IPS-20b (cell line): ENCODE results near the gene DRC1.
"Not testable (repeated sequence)": the region's sequence is repeated elsewhere in the genome, so short reads cannot be mapped to it uniquely, and the experiment has no call there.

Experiments used
- H3K27ac ChIP-seq: one replicate; pipeline ENCODE4 v1.5.1; 2013; ENCODE audit warnings: low read length
- H3K27me3 ChIP-seq: 2 replicates; pipeline ENCODE4 v1.6.1; 2013; ENCODE audit warnings: mild to moderate bottlenecking, low read length, inconsistent platforms; ENCODE audit not compliant: insufficient read depth
- H3K36me3 ChIP-seq: 2 replicates; pipeline ENCODE4 v1.6.1; 2013; ENCODE audit warnings: low read depth, mild to moderate bottlenecking, inconsistent platforms, low read length, moderate library complexity; ENCODE audit not compliant: insufficient read depth
- H3K4me1 ChIP-seq: 2 replicates; pipeline ENCODE4 v1.6.1; 2013; ENCODE audit warnings: mild to moderate bottlenecking, control low read depth, inconsistent platforms, low read length, moderate library complexity; ENCODE audit not compliant: insufficient read depth
- H3K4me3 ChIP-seq: 2 replicates; pipeline ENCODE4 v1.5.1; 2013; ENCODE audit warnings: mild to moderate bottlenecking, low read length, inconsistent platforms
- H3K9ac ChIP-seq: 2 replicates; pipeline ENCODE4 v1.6.1; 2013; ENCODE audit warnings: low read depth, mild to moderate bottlenecking, inconsistent platforms, low read length, moderate library complexity
- H3K9me3 ChIP-seq: 2 replicates; pipeline ENCODE4 v1.6.1; 2013; ENCODE audit warnings: mild to moderate bottlenecking, low read depth, low read length, inconsistent platforms; ENCODE audit not compliant: insufficient read depth

DRC1 gene

DNA sequence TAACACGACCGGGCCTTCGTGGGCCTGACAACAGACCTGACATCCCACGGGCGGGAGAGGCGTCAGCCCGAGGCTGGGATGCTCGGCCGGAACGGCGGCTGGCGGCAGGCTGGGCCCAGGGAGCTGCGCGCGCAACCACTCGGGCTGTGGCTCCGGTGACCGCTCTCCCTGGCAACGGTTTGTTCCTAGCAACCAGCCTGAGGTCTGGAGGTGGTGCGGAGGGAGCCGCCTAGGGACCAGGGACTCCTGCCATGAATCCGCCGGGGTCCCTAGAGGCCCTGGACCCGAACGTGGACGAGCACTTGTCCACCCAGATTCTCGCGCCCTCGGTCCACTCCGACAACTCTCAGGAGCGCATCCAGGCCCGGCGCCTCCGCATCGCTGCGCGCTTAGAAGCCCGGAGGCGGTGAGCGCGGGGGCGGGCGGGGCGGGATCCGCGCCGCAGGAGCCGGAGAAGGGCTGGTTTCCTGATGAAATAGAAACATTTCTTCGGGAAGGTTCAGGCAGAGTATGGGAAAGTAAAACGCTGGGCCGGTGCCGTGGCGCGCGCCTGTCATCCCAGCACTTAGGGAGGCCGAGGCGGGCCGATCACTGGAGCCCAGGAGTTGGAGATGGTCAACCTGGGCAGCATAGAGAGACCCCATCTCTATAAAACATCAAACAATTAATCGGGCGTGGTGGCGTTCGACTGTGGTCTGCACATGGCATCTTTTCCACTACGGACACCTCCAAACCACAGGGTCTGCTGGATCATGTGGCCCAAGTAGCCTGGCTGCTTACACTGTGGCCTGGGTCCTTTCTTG is at the start of gene DRC1:
Gene DRC1 (plus strand): TSS at position 182 of the 803 bp plus-strand sequence. CDS start 70 bp downstream, at position 252.
- no peaks in the 10 kb centered on the region for H3K4me1 ChIP-seq
- no peaks in the 10 kb centered on the region for H3K9me3 ChIP-seq
- no peaks in the 10 kb centered on the region for H3K36me3 ChIP-seq
- peak within 1 kb of the TSS; percentile 76 for H3K4me3 ChIP-seq
- H3K27ac ChIP-seq = no peak within 1 kb of the TSS
- no peak within 1 kb of the TSS; the same call in 1 of the 2 replicates for H3K9ac ChIP-seq
- H3K27me3 ChIP-seq = peaks cover 13% of the 10 kb centered on the region; the same call in 1 of the 2 replicates

DNA sequence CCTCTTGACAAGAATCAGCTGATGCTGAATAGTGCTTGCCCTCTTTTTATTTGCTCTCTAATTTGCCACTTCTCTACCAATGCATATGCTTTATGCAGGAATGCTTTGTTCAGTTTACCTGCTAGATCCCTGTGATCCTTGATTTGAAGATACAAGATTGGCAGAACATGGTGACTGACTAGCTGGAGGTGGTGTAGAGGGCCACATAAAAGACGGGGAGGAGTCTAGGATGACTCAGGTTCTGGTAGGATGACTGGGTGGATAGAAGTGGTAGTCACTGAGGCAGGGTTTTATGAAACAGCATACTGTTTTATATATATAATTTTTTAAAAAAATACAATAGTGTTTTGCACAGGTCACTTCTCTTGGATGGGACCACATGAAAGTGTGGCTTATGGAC is 48.8 kb upstream of the DRC1 start:
- Histone ChIP-seq H3K27me3 (no peaks in the 10 kb centered on the region), H3K27ac (no peak overlapping the region), H3K9me3 (no peaks in the 10 kb centered on the region), H3K36me3 (peaks cover 8% of the 10 kb centered on the region; the same call in 1 of the 2 replicates), H3K4me1 (peaks cover 7% of the 10 kb centered on the region), H3K9ac (no peak overlapping the region), H3K4me3 (no peak overlapping the region)

DNA sequence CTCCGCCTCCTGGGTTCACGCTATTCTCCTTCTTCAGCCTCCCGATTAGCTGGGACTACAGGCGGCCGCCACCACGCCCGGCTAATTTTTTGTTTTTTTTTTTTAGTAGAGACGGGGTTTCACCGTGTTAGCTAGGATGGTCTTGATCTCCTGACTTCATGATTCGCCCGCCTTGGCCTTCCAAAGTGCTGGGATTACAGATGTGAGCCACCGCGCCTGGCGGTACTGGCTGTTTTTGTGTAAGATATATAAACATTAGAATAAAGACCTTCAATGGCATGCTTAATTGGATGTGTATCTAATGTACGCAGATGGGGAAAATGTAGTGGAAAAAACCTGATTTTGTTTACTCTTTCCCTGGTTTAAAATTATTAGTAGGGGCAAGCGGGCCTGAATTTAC is 47.3 kb upstream of the DRC1 start:
- not testable (repeated sequence) for H3K4me3 ChIP-seq, H3K9me3 ChIP-seq, H3K27me3 ChIP-seq, H3K4me1 ChIP-seq, H3K36me3 ChIP-seq, H3K9ac ChIP-seq, H3K27ac ChIP-seq

DNA sequence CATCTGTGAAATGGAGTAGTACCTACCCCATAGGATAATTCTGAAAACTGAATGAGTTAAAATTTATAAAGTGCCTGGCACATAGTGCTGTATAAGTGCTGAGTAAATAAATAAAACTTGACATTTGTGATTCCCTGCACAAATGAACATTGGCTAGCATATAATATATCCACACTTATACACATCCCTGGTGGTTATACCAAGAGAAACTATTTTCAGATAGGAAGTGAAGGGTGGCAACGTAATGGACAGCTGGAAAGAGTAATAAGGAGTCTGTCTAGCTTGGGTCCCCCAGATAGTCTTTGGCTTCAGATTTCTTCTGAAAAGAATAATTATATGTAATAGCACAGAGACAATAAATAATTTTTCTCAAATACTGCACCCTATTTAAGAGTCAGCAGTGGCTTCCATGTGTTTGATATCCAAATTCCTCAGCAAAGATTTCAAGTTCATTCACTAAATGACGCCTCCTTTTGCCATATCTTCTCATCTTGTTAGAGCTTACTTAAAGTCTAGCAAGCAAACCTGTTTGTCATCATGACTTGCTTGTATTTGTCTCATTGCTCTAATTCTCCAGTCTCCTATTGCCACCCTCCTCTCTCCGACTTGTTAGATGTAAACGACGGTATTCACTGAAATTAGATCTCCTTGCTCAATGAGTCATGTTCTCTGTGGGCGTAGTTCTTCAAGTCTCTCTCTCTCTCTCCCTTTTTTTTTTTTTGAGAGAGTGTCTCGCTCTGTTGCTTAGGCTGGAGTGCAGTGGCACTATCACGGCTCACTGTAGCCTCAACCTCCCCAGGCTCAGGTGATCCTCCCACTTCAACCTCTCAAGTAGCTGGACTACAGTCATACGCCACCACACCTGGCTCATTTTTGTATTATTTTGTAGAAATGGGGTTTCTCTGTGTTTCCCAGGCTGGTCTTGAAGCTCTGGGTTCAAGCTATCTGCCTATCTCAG is 46.4 kb upstream of the DRC1 start:
- Histone ChIP-seq H3K9ac (no peak overlapping the region), H3K27me3 (no peaks in the 10 kb centered on the region), H3K4me1 (peaks cover 7% of the 10 kb centered on the region), H3K27ac (no peak overlapping the region), H3K4me3 (no peak overlapping the region), H3K36me3 (peaks cover 8% of the 10 kb centered on the region; the same call in 1 of the 2 replicates), H3K9me3 (no peaks in the 10 kb centered on the region)

DNA sequence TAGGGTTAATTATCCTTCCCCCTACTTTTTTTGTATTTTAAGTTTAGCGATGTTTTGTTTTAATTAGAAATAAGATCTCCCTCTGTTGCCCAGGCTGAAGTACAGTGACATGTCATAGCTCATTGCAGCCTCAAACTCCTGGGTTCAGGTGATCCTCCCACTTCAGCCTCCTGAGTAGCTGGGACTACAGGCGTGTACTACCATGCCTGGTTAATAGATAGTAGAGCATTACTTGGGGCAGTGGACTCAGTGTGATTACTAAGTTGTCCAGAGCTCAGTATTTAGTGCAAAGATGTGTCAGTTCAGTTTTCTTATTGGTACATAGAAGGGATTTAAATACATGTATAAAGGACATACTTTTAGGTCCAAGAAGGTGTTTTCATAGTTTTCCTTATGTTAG is 45.6 kb upstream of the DRC1 start:
- H3K9me3 ChIP-seq = no peaks in the 10 kb centered on the region
- H3K4me3 ChIP-seq = no peak overlapping the region
- H3K4me1 ChIP-seq = peaks cover 7% of the 10 kb centered on the region
- H3K27me3 ChIP-seq = no peaks in the 10 kb centered on the region
- H3K27ac ChIP-seq = no peak overlapping the region
- H3K9ac ChIP-seq = no peak overlapping the region
- peaks cover 8% of the 10 kb centered on the region; the same call in 1 of the 2 replicates for H3K36me3 ChIP-seq

DNA sequence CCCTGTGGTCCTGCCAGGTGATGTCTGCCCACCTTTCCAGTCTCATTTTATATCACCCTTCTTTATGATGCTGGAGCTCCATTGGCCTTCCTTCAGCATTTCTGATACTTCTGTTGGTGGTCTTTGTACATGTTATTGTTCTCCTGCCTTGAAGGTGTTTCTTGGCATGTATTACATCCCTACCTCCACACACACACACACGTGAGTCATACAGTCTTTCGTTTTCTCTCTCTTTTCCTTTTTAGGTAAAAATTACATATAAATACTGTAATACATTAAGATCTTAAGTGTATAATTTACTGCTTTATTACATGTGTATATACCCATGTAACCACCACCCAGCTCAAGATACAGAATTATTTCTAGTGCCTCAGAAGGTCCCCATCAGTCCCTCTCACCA is 44.9 kb upstream of the DRC1 start:
- H3K9ac ChIP-seq = no peak overlapping the region
- no peak overlapping the region for H3K27ac ChIP-seq
- H3K9me3 ChIP-seq = no peaks in the 10 kb centered on the region
- no peak overlapping the region for H3K4me3 ChIP-seq
- no peaks in the 10 kb centered on the region for H3K27me3 ChIP-seq
- peaks cover 8% of the 10 kb centered on the region; the same call in 1 of the 2 replicates for H3K36me3 ChIP-seq
- H3K4me1 ChIP-seq = peaks cover 7% of the 10 kb centered on the region

DNA sequence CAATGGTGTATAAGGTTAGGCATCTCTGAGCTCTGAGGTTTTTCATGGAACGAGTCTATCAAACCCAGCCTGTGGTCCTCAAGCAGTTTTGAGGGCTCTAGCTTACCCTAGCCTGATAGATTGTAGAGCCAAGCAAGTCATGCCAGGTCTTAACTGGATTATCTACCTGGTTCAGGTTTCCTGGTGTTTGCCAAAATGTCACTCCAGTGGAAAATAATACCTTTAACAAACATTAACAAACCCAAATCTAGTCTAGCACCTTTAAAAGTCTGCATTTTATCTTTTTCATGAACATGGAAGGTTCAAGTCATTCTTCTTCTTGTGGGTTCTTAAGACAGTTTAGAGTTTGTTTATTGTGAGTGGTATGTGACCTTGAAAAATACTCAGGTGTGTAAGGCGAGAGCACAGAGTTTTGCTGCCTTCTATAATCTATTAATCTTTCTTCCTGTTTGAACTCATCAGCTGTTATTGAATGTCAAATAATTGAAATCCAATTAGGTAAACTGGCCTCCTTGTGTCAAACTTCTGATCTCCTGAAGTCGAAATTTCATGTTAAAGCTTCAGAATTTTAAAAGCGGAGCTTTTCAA is 41.7 kb upstream of the DRC1 start:
- no peak overlapping the region for H3K27ac ChIP-seq
- H3K9ac ChIP-seq = no peak overlapping the region
- peaks cover 8% of the 10 kb centered on the region; the same call in 1 of the 2 replicates for H3K36me3 ChIP-seq
- H3K4me3 ChIP-seq = no peak overlapping the region
- no peaks in the 10 kb centered on the region for H3K27me3 ChIP-seq
- no peaks in the 10 kb centered on the region for H3K9me3 ChIP-seq
- peaks cover 6% of the 10 kb centered on the region for H3K4me1 ChIP-seq

DNA sequence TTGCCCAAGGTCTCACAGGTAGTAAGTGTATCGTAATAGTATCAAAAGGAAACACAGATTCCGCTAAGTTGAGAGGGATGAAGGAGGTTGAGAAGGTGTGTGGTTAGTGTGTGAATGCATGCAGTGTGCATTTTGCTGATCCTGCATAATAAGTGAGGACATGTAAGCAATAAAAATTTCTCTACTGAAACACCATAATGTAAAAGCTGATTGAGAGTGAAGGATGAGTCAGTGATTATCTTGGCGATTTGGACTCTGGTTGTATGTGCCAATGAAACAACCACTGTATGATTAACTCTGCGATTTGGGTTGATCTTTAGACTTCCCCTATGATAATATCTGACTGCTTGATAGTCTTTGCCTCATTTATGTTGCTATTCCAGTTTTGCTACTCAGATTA is 38.4 kb upstream of the DRC1 start:
- Histone ChIP-seq H3K27ac (no peak overlapping the region), H3K4me3 (no peak overlapping the region), H3K9ac (no peak overlapping the region), H3K36me3 (peaks cover 31% of the 10 kb centered on the region), H3K27me3 (no peaks in the 10 kb centered on the region), H3K9me3 (no peaks in the 10 kb centered on the region), H3K4me1 (no peaks in the 10 kb centered on the region)

DNA sequence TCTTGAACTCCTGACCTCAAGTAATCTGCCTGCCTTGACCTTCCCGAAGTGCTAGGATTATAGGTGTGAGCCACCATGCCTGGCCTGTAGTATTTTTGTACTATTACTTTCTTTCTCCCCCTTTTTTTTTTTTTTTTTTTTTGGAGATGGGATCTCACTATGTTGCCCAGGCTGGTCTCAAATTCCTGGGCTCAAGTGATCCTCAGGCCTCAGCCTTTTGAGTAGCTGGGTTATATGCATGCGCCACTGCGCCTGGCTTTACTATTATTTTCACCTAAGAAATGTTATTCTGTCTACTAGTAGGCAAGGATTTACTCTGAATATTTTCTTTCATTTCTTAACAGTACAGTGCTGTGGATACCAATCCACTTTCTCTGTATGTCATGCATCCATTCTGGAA is 37.8 kb upstream of the DRC1 start:
- Histone ChIP-seq H3K4me3 (no peak overlapping the region), H3K36me3 (peaks cover 38% of the 10 kb centered on the region), H3K27ac (no peak overlapping the region), H3K9me3 (no peaks in the 10 kb centered on the region), H3K4me1 (no peaks in the 10 kb centered on the region), H3K9ac (no peak overlapping the region), H3K27me3 (no peaks in the 10 kb centered on the region)

DNA sequence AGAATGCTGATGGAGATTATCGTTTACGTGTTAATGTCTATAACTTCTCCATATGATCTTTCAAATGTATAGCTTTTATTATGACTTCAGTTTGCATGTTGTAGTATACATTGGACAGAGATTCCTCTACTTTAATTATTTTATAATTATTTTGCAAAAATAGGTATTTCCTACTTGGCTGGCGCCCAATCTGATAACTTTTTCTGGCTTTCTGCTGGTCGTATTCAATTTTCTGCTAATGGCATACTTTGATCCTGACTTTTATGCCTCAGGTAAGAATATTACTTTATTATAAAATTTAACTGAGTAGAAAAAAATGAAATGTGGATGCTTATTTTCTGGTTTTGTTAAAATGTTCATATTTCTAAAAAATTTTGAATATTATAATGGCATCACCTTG is 37.1 kb upstream of the DRC1 start:
- H3K9me3 ChIP-seq = no peaks in the 10 kb centered on the region
- H3K4me1 ChIP-seq = no peaks in the 10 kb centered on the region
- H3K27me3 ChIP-seq = no peaks in the 10 kb centered on the region
- H3K27ac ChIP-seq = no peak overlapping the region
- peaks cover 45% of the 10 kb centered on the region for H3K36me3 ChIP-seq
- no peak overlapping the region for H3K4me3 ChIP-seq
- no peak overlapping the region for H3K9ac ChIP-seq

DNA sequence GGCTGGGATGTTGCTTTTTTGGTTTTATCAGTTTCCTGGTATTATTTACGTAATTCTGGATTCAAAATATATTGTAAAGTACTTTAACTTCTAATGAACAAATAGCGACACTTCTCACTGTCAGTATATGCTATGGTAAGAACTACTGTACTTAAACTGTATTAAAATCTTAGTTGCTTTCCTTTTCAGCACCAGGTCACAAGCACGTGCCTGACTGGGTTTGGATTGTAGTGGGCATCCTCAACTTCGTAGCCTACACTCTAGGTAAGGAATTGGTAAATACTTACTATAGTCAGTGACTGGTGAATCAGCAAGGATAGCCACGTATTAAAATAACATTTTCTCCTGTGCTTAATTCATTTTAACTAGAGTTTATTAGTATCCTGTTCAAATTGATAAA is 34.8 kb upstream of the DRC1 start:
- peaks cover 46% of the 10 kb centered on the region for H3K36me3 ChIP-seq
- no peaks in the 10 kb centered on the region for H3K4me1 ChIP-seq
- H3K4me3 ChIP-seq = no peak overlapping the region
- H3K27me3 ChIP-seq = no peaks in the 10 kb centered on the region
- no peak overlapping the region for H3K27ac ChIP-seq
- no peak overlapping the region for H3K9ac ChIP-seq
- no peaks in the 10 kb centered on the region for H3K9me3 ChIP-seq
